ENCODE data around the gene ERGIC1. TPM values are rescaled to one million over a fixed set of nuclear protein-coding genes. Genes with fewer than 3 reads are reported as not detected.

Gene ERGIC1
- total RNA-seq, 1 donor from 2014 or later, result 105 TPM

GRCh38 chr5:172870715-172871461 lies 36.8 kb downstream of the ERGIC1 start:
- H3K4me1 Mint-ChIP-seq (ENCODE audit: unreplicated experiment), result peaks cover 23% of the 10 kb centered on the region
- H3K4me3 Mint-ChIP-seq, result no peak overlapping the region
- no peaks in the 10 kb centered on the region for H3K36me3 Mint-ChIP-seq
- DNase-seq (ENCODE audit: extremely low spot score, unreplicated experiment), result no peak
- TF ChIP-seq CTCF (conservative IDR thresholded peaks at IDR 0.05), result no peak
- no peaks in the 10 kb centered on the region for H3K9me3 Mint-ChIP-seq
- H3K27me3 Mint-ChIP-seq, result no peaks in the 10 kb centered on the region
- no peak overlapping the region for H3K27ac Mint-ChIP-seq

DNA sequence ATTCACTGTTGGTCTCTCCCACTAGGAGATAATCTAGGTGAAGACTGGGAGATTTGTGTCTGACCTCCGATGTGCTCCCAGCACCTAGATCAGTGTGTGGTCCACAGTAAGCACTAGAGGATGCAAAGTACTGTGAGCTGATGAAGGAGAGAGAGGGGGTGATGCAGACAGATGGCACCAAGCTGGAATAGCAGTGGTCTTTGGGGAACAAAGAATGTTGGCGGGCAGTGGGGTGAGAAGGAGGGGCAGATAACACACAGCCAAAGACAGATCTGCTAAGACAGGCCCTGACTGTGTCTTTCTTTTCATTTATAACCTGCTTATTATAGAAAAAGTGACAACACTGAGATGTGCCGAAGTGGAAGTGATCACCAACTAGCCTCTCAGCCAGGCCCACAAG lies 37.5 kb downstream of the ERGIC1 start:
- peaks cover 26% of the 10 kb centered on the region for H3K4me1 Mint-ChIP-seq (ENCODE audit: unreplicated experiment)
- H3K27me3 Mint-ChIP-seq, result no peaks in the 10 kb centered on the region
- no peak overlapping the region for H3K27ac Mint-ChIP-seq
- TF ChIP-seq CTCF (conservative IDR thresholded peaks at IDR 0.05), result no peak
- no peak for DNase-seq (ENCODE audit: extremely low spot score, unreplicated experiment)
- H3K9me3 Mint-ChIP-seq, result no peaks in the 10 kb centered on the region
- no peaks in the 10 kb centered on the region for H3K36me3 Mint-ChIP-seq
- no peak overlapping the region for H3K4me3 Mint-ChIP-seq

DNA sequence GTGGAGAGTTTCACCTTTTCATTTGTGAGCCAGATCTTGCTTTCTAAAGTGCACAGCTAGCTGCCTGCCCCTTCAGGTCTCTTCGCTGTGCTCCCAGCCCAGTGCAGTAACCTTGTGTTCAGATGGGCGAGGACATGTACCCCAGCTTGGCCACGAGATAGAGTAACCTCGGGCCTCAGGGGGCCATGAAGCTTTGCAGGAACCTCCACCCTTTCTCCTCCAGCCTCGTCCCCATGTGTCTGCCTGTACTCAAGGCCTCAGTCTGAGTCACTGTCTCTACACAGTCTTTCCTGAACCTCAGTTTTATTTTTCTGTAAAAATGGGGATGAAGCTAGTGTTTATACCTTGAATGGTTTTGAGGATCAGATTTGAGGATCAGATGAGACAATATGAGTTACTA lies 37.9 kb downstream of the ERGIC1 start:
- Mint-ChIP-seq H3K27ac (no peak overlapping the region), H3K27me3 (no peaks in the 10 kb centered on the region), H3K36me3 (no peaks in the 10 kb centered on the region), H3K4me1 (ENCODE audit: unreplicated experiment) (peaks cover 28% of the 10 kb centered on the region), H3K9me3 (no peaks in the 10 kb centered on the region), H3K4me3 (no peak overlapping the region)
- no peak for TF ChIP-seq CTCF (conservative IDR thresholded peaks at IDR 0.05)
- DNase-seq (ENCODE audit: extremely low spot score, unreplicated experiment), result no peak

- no peak for DNase-seq (ENCODE audit: extremely low spot score, unreplicated experiment)
Measured at GRCh38 chr5:172872997-172873491, 39.0 kb downstream of the ERGIC1 start.

GRCh38 chr5:172873513-172873912 lies 39.5 kb downstream of the ERGIC1 start:
- Mint-ChIP-seq H3K27ac (no peak overlapping the region), H3K4me3 (no peak overlapping the region), H3K27me3 (no peaks in the 10 kb centered on the region), H3K36me3 (no peaks in the 10 kb centered on the region), H3K4me1 (ENCODE audit: unreplicated experiment) (peaks cover 27% of the 10 kb centered on the region), H3K9me3 (no peaks in the 10 kb centered on the region)
- TF ChIP-seq CTCF (conservative IDR thresholded peaks at IDR 0.05), result no peak
- DNase-seq (ENCODE audit: extremely low spot score, unreplicated experiment), result no peak

More at GRCh38 chr5:172872997-172873491, 39.0 kb downstream of the ERGIC1 start:
- Mint-ChIP-seq H3K9me3 (no peaks in the 10 kb centered on the region), H3K4me3 (no peak overlapping the region), H3K4me1 (ENCODE audit: unreplicated experiment) (peaks cover 30% of the 10 kb centered on the region), H3K36me3 (no peaks in the 10 kb centered on the region), H3K27ac (no peak overlapping the region), H3K27me3 (no peaks in the 10 kb centered on the region)
- no peak for TF ChIP-seq CTCF (conservative IDR thresholded peaks at IDR 0.05)
